Suppressor macrophage treated with lipopolysaccharide for 1 hour (primary cell): Measurements from ENCODE around the gene YOD1.

Experiments
- DNase-seq, 3 donors: peaks; one replicate each; pipeline ENCODE4 v3.0.0-alpha.2; 2020 to 2022

YOD1 gene

GRCh38 chr1:207051191-207051943 lies at the start of gene YOD1:
YOD1 (minus strand) TSS chr1:207051208; CDS start chr1:207051030, 178 bp downstream.
- DNase-seq: peak; percentile 17 to 50 (median 34)

GRCh38 chr1:207097871-207098324 lies 46.9 kb upstream of the YOD1 start:
- no peak for DNase-seq

- no peak for DNase-seq
Measured at GRCh38 chr1:207093944-207094343, 42.9 kb upstream of the YOD1 start.

GRCh38 chr1:207091200-207091908 lies 40.3 kb upstream of the YOD1 start:
- no peak for DNase-seq

- DNase-seq: peak in 2 of 3 donors; percentile 6 to 17
Measured at GRCh38 chr1:207089627-207090355, 38.8 kb upstream of the YOD1 start.

GRCh38 chr1:207088701-207089626 lies 38.0 kb upstream of the YOD1 start, which contains the start of gene C4BPB:
C4BPB (plus strand) TSS chr1:207088860; CDS start chr1:207089532, 672 bp downstream.
- DNase-seq: no peak

- no peak for DNase-seq
Measured at GRCh38 chr1:207088161-207088560, 37.2 kb upstream of the YOD1 start.

GRCh38 chr1:207085887-207086286 lies 34.9 kb upstream of the YOD1 start:
- DNase-seq: no peak

GRCh38 chr1:207084701-207085180 lies 33.7 kb upstream of the YOD1 start:
- DNase-seq: peak; percentile 67 to 81 (median 79)

GRCh38 chr1:207084232-207084631 lies 33.2 kb upstream of the YOD1 start:
- DNase-seq: no peak

- no peak for DNase-seq
Measured at GRCh38 chr1:207081806-207082205, 30.8 kb upstream of the YOD1 start.

- DNase-seq: no peak
Measured at GRCh38 chr1:207081088-207081487, 30.1 kb upstream of the YOD1 start.

GRCh38 chr1:207079706-207080241 lies 28.8 kb upstream of the YOD1 start:
- DNase-seq: no peak

GRCh38 chr1:207078578-207079132 lies 27.6 kb upstream of the YOD1 start:
- no peak for DNase-seq

- DNase-seq: peak; percentile 77 to 88 (median 81)
Measured at GRCh38 chr1:207077470-207078377, 26.7 kb upstream of the YOD1 start.

GRCh38 chr1:207077012-207077411 lies 26.0 kb upstream of the YOD1 start:
- no peak for DNase-seq

GRCh38 chr1:207076181-207076955 lies 25.4 kb upstream of the YOD1 start:
- no peak for DNase-seq

GRCh38 chr1:207073906-207074820 lies 23.2 kb upstream of the YOD1 start:
- no peak for DNase-seq
